ENCODE measurements around the gene IRAG1. TPM values are rescaled to one million over a fixed set of nuclear protein-coding genes. Genes with fewer than 3 reads are reported as not detected.

IRAG1 gene
- total RNA-seq, 1 donor from 2014 or later = 6.1 TPM

DNA sequence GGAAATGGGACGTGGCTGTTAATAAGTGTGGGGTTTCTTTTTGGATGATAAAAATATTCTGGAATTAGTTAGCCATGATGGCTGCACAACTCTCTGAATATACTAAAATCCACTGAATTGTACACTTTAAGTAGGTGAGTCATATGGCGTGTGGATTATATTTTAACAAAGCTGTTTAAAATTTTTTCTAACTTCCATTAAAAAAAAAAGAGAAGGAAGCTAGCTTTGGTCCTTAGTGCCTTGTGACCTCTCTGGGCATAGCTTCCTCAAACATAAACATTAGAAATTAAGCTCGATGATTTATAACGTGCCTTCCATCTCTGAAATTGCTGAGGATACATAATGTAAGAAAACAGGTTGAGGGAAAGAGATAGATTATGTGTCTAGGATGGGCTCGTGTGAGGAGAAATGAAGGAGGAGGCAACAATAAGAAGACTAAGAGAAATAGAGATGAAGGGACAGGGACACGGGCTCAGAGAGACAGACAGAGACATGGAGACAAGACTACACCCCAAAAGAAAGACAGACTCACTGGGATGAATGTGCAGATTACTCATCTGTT, 20.0 kb downstream of the IRAG1 start:
- H3K4me1 Mint-ChIP-seq = peaks cover 3% of the 10 kb centered on the region
- TF ChIP-seq, protein P1, sequence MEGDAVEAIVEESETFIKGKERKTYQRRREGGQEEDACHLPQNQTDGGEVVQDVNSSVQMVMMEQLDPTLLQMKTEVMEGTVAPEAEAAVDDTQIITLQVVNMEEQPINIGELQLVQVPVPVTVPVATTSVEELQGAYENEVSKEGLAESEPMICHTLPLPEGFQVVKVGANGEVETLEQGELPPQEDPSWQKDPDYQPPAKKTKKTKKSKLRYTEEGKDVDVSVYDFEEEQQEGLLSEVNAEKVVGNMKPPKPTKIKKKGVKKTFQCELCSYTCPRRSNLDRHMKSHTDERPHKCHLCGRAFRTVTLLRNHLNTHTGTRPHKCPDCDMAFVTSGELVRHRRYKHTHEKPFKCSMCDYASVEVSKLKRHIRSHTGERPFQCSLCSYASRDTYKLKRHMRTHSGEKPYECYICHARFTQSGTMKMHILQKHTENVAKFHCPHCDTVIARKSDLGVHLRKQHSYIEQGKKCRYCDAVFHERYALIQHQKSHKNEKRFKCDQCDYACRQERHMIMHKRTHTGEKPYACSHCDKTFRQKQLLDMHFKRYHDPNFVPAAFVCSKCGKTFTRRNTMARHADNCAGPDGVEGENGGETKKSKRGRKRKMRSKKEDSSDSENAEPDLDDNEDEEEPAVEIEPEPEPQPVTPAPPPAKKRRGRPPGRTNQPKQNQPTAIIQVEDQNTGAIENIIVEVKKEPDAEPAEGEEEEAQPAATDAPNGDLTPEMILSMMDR (conservative IDR thresholded peaks at IDR 0.05) = no peak
- H3K27ac Mint-ChIP-seq (ENCODE audit: unreplicated experiment) = no peak overlapping the region
- no peaks in the 10 kb centered on the region for H3K27me3 Mint-ChIP-seq (ENCODE audit: low read depth)
- peaks cover 2% of the 10 kb centered on the region for H3K9me3 Mint-ChIP-seq
- DNase-seq (ENCODE audit: low read depth, low spot score) = no peak
- H3K4me3 Mint-ChIP-seq = no peak overlapping the region
- no peaks in the 10 kb centered on the region for H3K36me3 Mint-ChIP-seq (ENCODE audit: low read depth)

DNA sequence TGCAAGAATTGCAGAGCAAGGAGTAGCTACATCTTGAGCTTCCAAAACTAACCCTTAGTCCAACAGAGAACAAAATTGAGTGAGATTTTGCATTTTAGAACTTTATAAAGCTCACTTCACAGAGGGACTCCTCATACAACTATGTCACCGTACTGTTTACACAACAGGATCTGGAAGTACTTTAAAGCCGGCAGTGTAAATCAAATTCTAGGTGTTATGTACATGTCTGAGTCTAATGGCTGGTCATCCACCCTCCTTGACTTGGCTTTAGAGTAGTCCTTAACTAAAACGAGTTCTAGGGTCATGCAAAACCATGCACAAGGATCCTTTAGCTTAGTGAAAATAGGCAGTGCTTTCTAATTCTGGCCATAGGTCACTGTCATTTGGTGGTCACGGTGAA, 23.5 kb downstream of the IRAG1 start:
- Mint-ChIP-seq H3K36me3 (ENCODE audit: low read depth) (no peaks in the 10 kb centered on the region), H3K9me3 (no peaks in the 10 kb centered on the region), H3K27ac (ENCODE audit: unreplicated experiment) (no peak overlapping the region), H3K4me3 (no peak overlapping the region), H3K27me3 (ENCODE audit: low read depth) (no peaks in the 10 kb centered on the region), H3K4me1 (no peaks in the 10 kb centered on the region)
- TF ChIP-seq, protein P1 (conservative IDR thresholded peaks at IDR 0.05) = no peak
- no peak for DNase-seq (ENCODE audit: low read depth, low spot score)

- H3K9me3 Mint-ChIP-seq = no peaks in the 10 kb centered on the region
- no peak for DNase-seq (ENCODE audit: low read depth, low spot score)
- no peaks in the 10 kb centered on the region for H3K36me3 Mint-ChIP-seq (ENCODE audit: low read depth)
- H3K4me3 Mint-ChIP-seq = no peak overlapping the region
- H3K27ac Mint-ChIP-seq (ENCODE audit: unreplicated experiment) = no peak overlapping the region
- H3K27me3 Mint-ChIP-seq (ENCODE audit: low read depth) = no peaks in the 10 kb centered on the region
- TF ChIP-seq, protein P1 (conservative IDR thresholded peaks at IDR 0.05) = no peak
- no peaks in the 10 kb centered on the region for H3K4me1 Mint-ChIP-seq
These were observed 24.1 kb downstream of the IRAG1 start for GRCh38 chr11:10669258-10670033.

- TF ChIP-seq, protein P1 (conservative IDR thresholded peaks at IDR 0.05) = no peak
- H3K27me3 Mint-ChIP-seq (ENCODE audit: low read depth) = no peaks in the 10 kb centered on the region
- no peak for DNase-seq (ENCODE audit: low read depth, low spot score)
- H3K4me1 Mint-ChIP-seq = no peaks in the 10 kb centered on the region
- no peak overlapping the region for H3K4me3 Mint-ChIP-seq
- no peaks in the 10 kb centered on the region for H3K9me3 Mint-ChIP-seq
- no peaks in the 10 kb centered on the region for H3K36me3 Mint-ChIP-seq (ENCODE audit: low read depth)
- no peak overlapping the region for H3K27ac Mint-ChIP-seq (ENCODE audit: unreplicated experiment)
These were observed 26.1 kb downstream of the IRAG1 start for GRCh38 chr11:10667521-10667885.

GRCh38 chr11:10666556-10667520, 26.7 kb downstream of the IRAG1 start:
- Mint-ChIP-seq H3K36me3 (ENCODE audit: low read depth) (no peaks in the 10 kb centered on the region), H3K9me3 (no peaks in the 10 kb centered on the region), H3K27me3 (ENCODE audit: low read depth) (no peaks in the 10 kb centered on the region), H3K4me1 (no peaks in the 10 kb centered on the region), H3K27ac (ENCODE audit: unreplicated experiment) (no peak overlapping the region), H3K4me3 (no peak overlapping the region)
- TF ChIP-seq, protein P1 (conservative IDR thresholded peaks at IDR 0.05) = no peak
- no peak for DNase-seq (ENCODE audit: low read depth, low spot score)
